Measurements from ENCODE around the gene UNG.
A peak's percentile ranks its signal among the peaks of the same experiment; 100 is the strongest.
"Not testable (repeated sequence)": the region's sequence is repeated elsewhere in the genome, so short reads cannot be mapped to it uniquely, and the experiment has no call there.

Gene UNG
- total RNA-seq, result 15.0 to 64.3 (median 32.3) reads per million in 3 experiments

GRCh38 chr12:109097435-109098182, at the start of gene UNG:
TSS of gene UNG (plus strand) at chr12:109097597. CDS start at chr12:109097680, 83 bp downstream.
- peak; percentile 93 for DNase-seq

GRCh38 chr12:109048706-109049105, 48.7 kb upstream of the UNG start:
- not testable (repeated sequence) for DNase-seq

- not testable (repeated sequence) for DNase-seq
Measured at GRCh38 chr12:109049794-109050193, 47.6 kb upstream of the UNG start.

- DNase-seq, result no peak
Measured at GRCh38 chr12:109052097-109052413, 45.3 kb upstream of the UNG start.

GRCh38 chr12:109052414-109053323, 44.7 kb upstream of the UNG start, which contains the start of gene USP30:
TSS of gene USP30 (plus strand) at chr12:109052576. CDS start at chr12:109052679, 103 bp downstream.
- DNase-seq, result peak; percentile 74

- DNase-seq, result peak; percentile 59
Measured at GRCh38 chr12:109053382-109054123, 43.8 kb upstream of the UNG start.

GRCh38 chr12:109054124-109054513, 43.3 kb upstream of the UNG start:
- not testable (repeated sequence) for DNase-seq

- DNase-seq, result no peak
Measured at GRCh38 chr12:109054520-109054919, 42.9 kb upstream of the UNG start.

GRCh38 chr12:109056891-109057290, 40.5 kb upstream of the UNG start:
- no peak for DNase-seq

- DNase-seq, result no peak
Measured at GRCh38 chr12:109057376-109057775, 40.0 kb upstream of the UNG start.

GRCh38 chr12:109058773-109059172, 38.6 kb upstream of the UNG start:
- no peak for DNase-seq

GRCh38 chr12:109064143-109064542, 33.3 kb upstream of the UNG start:
- no peak for DNase-seq

- no peak for DNase-seq
Measured at GRCh38 chr12:109065154-109065852, 32.1 kb upstream of the UNG start.

GRCh38 chr12:109065853-109066193, 31.6 kb upstream of the UNG start:
- DNase-seq, result no peak

- DNase-seq, result no peak
Measured at GRCh38 chr12:109069307-109070271, 27.8 kb upstream of the UNG start.

GRCh38 chr12:109074866-109075265, 22.5 kb upstream of the UNG start:
- DNase-seq, result no peak

- no peak for DNase-seq
Measured at GRCh38 chr12:109082751-109083150, 14.6 kb upstream of the UNG start.

- DNase-seq, result no peak
Measured at GRCh38 chr12:109084425-109084824, 13.0 kb upstream of the UNG start.

- no peak for DNase-seq
Measured at GRCh38 chr12:109085590-109085989, 11.8 kb upstream of the UNG start.

GRCh38 chr12:109087250-109087649, 10.1 kb upstream of the UNG start:
- no peak for DNase-seq

- DNase-seq, result no peak
Measured at GRCh38 chr12:109088818-109089217, 8.6 kb upstream of the UNG start.

Data from central memory CD4-positive, alpha-beta T cell (primary cell).